SK-N-SH (cell line): Measurements from ENCODE around the gene ARMH4.

ENCODE experiments used
- CTCF ChIP-seq: fragments of 200-600 bp; sonication (generic); IDR thresholded peaks from 2 replicates; pipeline ENCODE4 v1.6.1; 2017; ENCODE audit warnings: antibody characterized with exemption, mild to moderate bottlenecking, moderate library complexity
- ELF1 ChIP-seq: IDR thresholded peaks from 2 replicates; pipeline ENCODE4 v1.4.0; 2012
- FOXJ3 ChIP-seq: sonication (generic); formaldehyde crosslinking; IDR thresholded peaks from 2 replicates; pipeline ENCODE4 v1.5.1; 2020; ENCODE audit warnings: mild to moderate bottlenecking, missing genetic modification reagents
- FOXM1 ChIP-seq: IDR thresholded peaks from 2 replicates; pipeline ENCODE4 v1.4.0; 2012; ENCODE audit warnings: low read depth, mild to moderate bottlenecking
- MAX ChIP-seq: IDR thresholded peaks from 2 replicates; pipeline ENCODE4 v1.4.0; 2012; ENCODE audit warnings: low read depth
- NFIC ChIP-seq: IDR thresholded peaks from 2 replicates; pipeline ENCODE4 v1.4.0; 2012; ENCODE audit warnings: borderline replicate concordance
- POLR2AphosphoS5 ChIP-seq: IDR thresholded peaks from 2 replicates; pipeline ENCODE4 v1.6.1; 2012; ENCODE audit warnings: low read depth, low read length
- RCOR1 ChIP-seq: fragments of 150-350 bp; IDR thresholded peaks from 2 replicates; pipeline ENCODE4 v1.6.1; 2017; ENCODE audit warnings: antibody characterized with exemption, low read length
- REST ChIP-seq: IDR thresholded peaks from 2 replicates; pipeline ENCODE4 v1.6.1; 2012; ENCODE audit warnings: mild to moderate bottlenecking, low read depth, low read length, moderate library complexity
- RFX5 ChIP-seq: IDR thresholded peaks from 2 replicates; pipeline ENCODE4 v1.6.1; 2012; ENCODE audit warnings: mild to moderate bottlenecking, improper control_type of control experiment, low read length
- SMC3 ChIP-seq: IDR thresholded peaks from 2 replicates; pipeline ENCODE4 v1.6.1; 2012; ENCODE audit warnings: low read depth, low read length, improper control_type of control experiment
- USF1 ChIP-seq: IDR thresholded peaks from 2 replicates; pipeline ENCODE4 v1.4.0; 2012; ENCODE audit warnings: low read depth, borderline replicate concordance

- no peak for TF ChIP-seq MAX
- TF ChIP-seq POLR2AphosphoS5 = no peak
- TF ChIP-seq ELF1 = no peak
- TF ChIP-seq CTCF = no peak
- TF ChIP-seq REST = no peak
- no peak for TF ChIP-seq NFIC
- TF ChIP-seq SMC3 = no peak
- no peak for TF ChIP-seq RCOR1
- TF ChIP-seq USF1 = no peak
- no peak for TF ChIP-seq FOXJ3 (CRISPR knock-in tag)
- no peak for TF ChIP-seq FOXM1
- no peak for TF ChIP-seq RFX5
Observed at GRCh38 chr14:57960946-57961785, 190.8 kb downstream of the ARMH4 start.
